AG04450 (cell line): ENCODE data around the gene ZNF503. TPM values are rescaled to one million over a fixed set of nuclear protein-coding genes. Genes with fewer than 3 reads are reported as not detected.

Experiments
- CTCF ChIA-PET: fragments of 300-600, 350-600 bp; formaldehyde crosslinking; extraction: SDS; loops from one replicate; lab custom pipeline; 2022; ENCODE audit warnings: antibody characterized with exemption, inconsistent platforms; lab: Charles Lee
- POLR2A ChIA-PET: fragments of 350-600 bp; formaldehyde crosslinking; extraction: SDS; loops from one replicate; lab custom pipeline; 2021; ENCODE audit warnings: antibody characterized with exemption, inconsistent platforms; lab: Yijun Ruan, JAX
- DNase-seq: peaks from one replicate; pipeline ENCODE4 v3.0.0-alpha.2; 2011; ENCODE audit warnings: low read depth, low spot score
- H3K27ac ChIP-seq: one replicate; pipeline ENCODE4 v1.5.1; 2012; ENCODE audit warnings: low read depth, low read length, control low read depth
- H3K27me3 ChIP-seq: one replicate; pipeline ENCODE4 v1.6.0; 2012; ENCODE audit warnings: low read length; ENCODE audit not compliant: control insufficient read depth, insufficient read depth
- H3K4me3 ChIP-seq: 2 replicates; pipeline ENCODE4 v1.5.1; 2011; ENCODE audit warnings: mild to moderate bottlenecking, low read depth, low read length, control low read depth
- H3K9me3 ChIP-seq: 2 replicates; pipeline ENCODE4 v1.5.1; 2012; ENCODE audit warnings: low read length; ENCODE audit not compliant: control insufficient read depth, insufficient read depth
- CTCF ChIP-seq: IDR thresholded peaks from 2 replicates; pipeline ENCODE4 v1.5.1; 2011; ENCODE audit warnings: low read depth, low read length, control low read depth, inconsistent platforms
- polyA plus RNA-seq: library from polyadenylated mRNA; depleted of rRNA; stranded (reverse); fragments of >200 nt; gene quantifications from 2 replicates; pipeline ENCODE4 v1.2.3, GENCODE V29; 2011

The ZNF503 gene
- polyA plus RNA-seq, 1 experiment, result 2.5 TPM

- ChIA-PET CTCF (no interaction called here), POLR2A (no interaction called here)
- no peak overlapping the region for H3K27ac ChIP-seq
- DNase-seq, result no peak
- H3K9me3 ChIP-seq, result peaks cover 3% of the 10 kb centered on the region
- H3K4me3 ChIP-seq, result no peak overlapping the region
- peaks cover 2% of the 10 kb centered on the region for H3K27me3 ChIP-seq
- TF ChIP-seq CTCF, result no peak
Observed at GRCh38 chr10:75388082-75388481, 13.5 kb downstream of the ZNF503 start.

- no peak overlapping the region for H3K27ac ChIP-seq
- no peak for DNase-seq
- H3K4me3 ChIP-seq, result no peak overlapping the region
- no peak for TF ChIP-seq CTCF
- H3K27me3 ChIP-seq, result peaks cover 2% of the 10 kb centered on the region
- POLR2A ChIA-PET, result no interaction called here
- peaks cover 3% of the 10 kb centered on the region for H3K9me3 ChIP-seq
- CTCF ChIA-PET, result interaction anchor here (2.2 kb wide), 1 partner anchor 10 kb away, joined by 12 read pairs; no protein-coding TSS in a partner anchor
Observed at GRCh38 chr10:75386128-75386527, 15.4 kb downstream of the ZNF503 start.

- H3K27me3 ChIP-seq, result no peaks in the 10 kb centered on the region
- CTCF ChIA-PET, result interaction anchor here (0.7 kb wide), 1 partner anchor 15 kb away, joined by 3 read pairs; no protein-coding TSS in a partner anchor
- POLR2A ChIA-PET, result no interaction called here
Observed at GRCh38 chr10:75379817-75380216, 21.7 kb downstream of the ZNF503 start.

GRCh38 chr10:75379212-75379724 is 22.3 kb downstream of the ZNF503 start:
- POLR2A ChIA-PET, result no interaction called here

More at GRCh38 chr10:75379817-75380216, 21.7 kb downstream of the ZNF503 start:
- Histone ChIP-seq H3K4me3 (no peak overlapping the region), H3K27ac (no peak overlapping the region), H3K9me3 (no peaks in the 10 kb centered on the region; the same call in 1 of the 2 replicates)
- no peak for TF ChIP-seq CTCF
- no peak for DNase-seq

More at GRCh38 chr10:75379212-75379724, 22.3 kb downstream of the ZNF503 start:
- no peak for TF ChIP-seq CTCF
- CTCF ChIA-PET, result interaction anchor here (1.1 kb wide), 1 partner anchor 16 kb away, joined by 4 read pairs; no protein-coding TSS in a partner anchor
- Histone ChIP-seq H3K4me3 (no peak overlapping the region), H3K27me3 (no peaks in the 10 kb centered on the region), H3K9me3 (no peaks in the 10 kb centered on the region), H3K27ac (no peak overlapping the region)
- DNase-seq, result no peak
